Kidney glomerular epithelial cell (primary cell): Measurements from ENCODE around the gene MCOLN2.
A peak's percentile ranks its signal among the peaks of the same experiment; 100 is the strongest.

ENCODE experiments used
- DNase-seq: peaks from one replicate; lab custom pipeline; 2025; lab: John Stamatoyannopoulos, UW

The MCOLN2 gene

GRCh38 chr1:84985365-84985764 lies 11.5 kb downstream of the MCOLN2 start:
- no peak for DNase-seq

- DNase-seq, result no peak
Measured at GRCh38 chr1:84982395-84982794, 14.5 kb downstream of the MCOLN2 start.

GRCh38 chr1:84975035-84975434 lies 21.9 kb downstream of the MCOLN2 start:
- no peak for DNase-seq

- no peak for DNase-seq
Measured at GRCh38 chr1:84973498-84974334, 23.2 kb downstream of the MCOLN2 start.

- no peak for DNase-seq
Measured at GRCh38 chr1:84972377-84972987, 24.4 kb downstream of the MCOLN2 start.

- DNase-seq, result no peak
Measured at GRCh38 chr1:84971957-84972356, 25.0 kb downstream of the MCOLN2 start.

- no peak for DNase-seq
Measured at GRCh38 chr1:84969489-84970250, 27.2 kb downstream of the MCOLN2 start.

- DNase-seq, result no peak
Measured at GRCh38 chr1:84968865-84969264, 28.0 kb downstream of the MCOLN2 start.

GRCh38 chr1:84968101-84968500 lies 28.8 kb downstream of the MCOLN2 start:
- DNase-seq, result no peak

GRCh38 chr1:84967666-84968065 lies 29.2 kb downstream of the MCOLN2 start:
- no peak for DNase-seq

- DNase-seq, result no peak
Measured at GRCh38 chr1:84963021-84963420, 33.9 kb downstream of the MCOLN2 start.

GRCh38 chr1:84961316-84961715 lies 35.6 kb downstream of the MCOLN2 start:
- DNase-seq, result no peak

- peak; percentile 32 for DNase-seq
Measured at GRCh38 chr1:84960371-84960770, 36.5 kb downstream of the MCOLN2 start.

GRCh38 chr1:84959294-84959693 lies 37.6 kb downstream of the MCOLN2 start:
- no peak for DNase-seq

GRCh38 chr1:84957966-84958365 lies 38.9 kb downstream of the MCOLN2 start:
- DNase-seq, result no peak

GRCh38 chr1:84956655-84957054 lies 40.3 kb downstream of the MCOLN2 start:
- DNase-seq, result no peak

- no peak for DNase-seq
Measured at GRCh38 chr1:84956097-84956496, 40.8 kb downstream of the MCOLN2 start.

- DNase-seq, result no peak
Measured at GRCh38 chr1:84949664-84950063, 47.2 kb downstream of the MCOLN2 start.

GRCh38 chr1:84947536-84948410 lies 49.1 kb downstream of the MCOLN2 start:
- no peak for DNase-seq

GRCh38 chr1:84946631-84947030 lies 50.3 kb downstream of the MCOLN2 start:
- DNase-seq, result no peak

- DNase-seq, result peak; percentile 91
Measured at GRCh38 chr1:84944767-84945486, 52.0 kb downstream of the MCOLN2 start.
